ENCODE data around the gene RDH14. TPM values are rescaled to one million over a fixed set of nuclear protein-coding genes. Genes with fewer than 3 reads are reported as not detected.

RDH14 gene
- total RNA-seq, 6 experiments from 2014 or later = 9.2 to 21.5 (median 12.8) TPM

GRCh38 chr2:18603854-18604530 is 43.5 kb upstream of the RDH14 start:
- 31% methylated on average over 3 of the region's 3 CpGs for WGBS (ENCODE audit: insufficient coverage, low coverage, low lambda C conversion rate, missing lambda C conversion rate)
- H3K4me1 ChIP-seq = peaks cover 0 to 27% (median 10%) of the 10 kb centered on the region in 4 donors
- ATAC-seq (peak in 3 of 4 donors; percentile 26 to 54 (median 41)), DNase-seq (no peak)
- no peaks in the 10 kb centered on the region for H3K9me3 ChIP-seq
- H3K4me3 ChIP-seq = no peak overlapping the region
- TF ChIP-seq CTCF (IDR thresholded peaks at IDR 0.05) = no peak
- TF ChIP-seq POLR2A (IDR thresholded peaks at IDR 0.05) = no peak
- no peak overlapping the region for H3K27ac ChIP-seq
- intact Hi-C loops (cut with DNase I) = no loop called here
- H3K36me3 ChIP-seq = no peaks in the 10 kb centered on the region
- no peaks in the 10 kb centered on the region for H3K27me3 ChIP-seq

GRCh38 chr2:18602298-18602697 is 41.8 kb upstream of the RDH14 start:
- TF ChIP-seq POLR2A (IDR thresholded peaks at IDR 0.05) (no peak), CTCF (IDR thresholded peaks at IDR 0.05) (peak in 1 of 4 donors; percentile 18)
- Histone ChIP-seq H3K4me3 (no peak overlapping the region), H3K4me1 (peaks cover 0 to 44% (median 18%) of the 10 kb centered on the region in 4 donors), H3K9me3 (no peaks in the 10 kb centered on the region), H3K36me3 (no peaks in the 10 kb centered on the region), H3K27ac (no peak overlapping the region), H3K27me3 (no peaks in the 10 kb centered on the region)
- WGBS (ENCODE audit: insufficient coverage, low coverage, low lambda C conversion rate, missing lambda C conversion rate) = 70% methylated on average over 2 of the region's 2 CpGs
- DNase-seq (no peak), ATAC-seq (no peak)
- intact Hi-C loops (cut with DNase I) = no loop called here

- DNase-seq (no peak), ATAC-seq (peak in 1 of 4 donors; percentile 2)
- H3K27me3 ChIP-seq = no peaks in the 10 kb centered on the region
- TF ChIP-seq CTCF (IDR thresholded peaks at IDR 0.05) (no peak), POLR2A (IDR thresholded peaks at IDR 0.05) (no peak)
- peak overlapping the region in 1 of 3 donors; percentile 17 for H3K27ac ChIP-seq
- H3K9me3 ChIP-seq = no peaks in the 10 kb centered on the region
- H3K4me1 ChIP-seq = peaks cover 0 to 50% (median 19%) of the 10 kb centered on the region in 4 donors
- WGBS (ENCODE audit: insufficient coverage, low coverage, low lambda C conversion rate, missing lambda C conversion rate) = 24% methylated on average over 2 of the region's 2 CpGs
- no peaks in the 10 kb centered on the region for H3K36me3 ChIP-seq
- intact Hi-C loops (cut with DNase I) = no loop called here
- H3K4me3 ChIP-seq = no peak overlapping the region
Observed at GRCh38 chr2:18600255-18600613, 39.8 kb upstream of the RDH14 start.

- 46% methylated on average over 2 of the region's 2 CpGs for WGBS (ENCODE audit: insufficient coverage, low coverage, low lambda C conversion rate, missing lambda C conversion rate)
- intact Hi-C loops (cut with DNase I) = no loop called here
- ATAC-seq = peak; percentile 63 to 71 (median 68)
Observed at GRCh38 chr2:18599509-18600254, 39.2 kb upstream of the RDH14 start.

More at GRCh38 chr2:18599509-18600254, 39.2 kb upstream of the RDH14 start:
- Histone ChIP-seq H3K27ac (peak overlapping the region in 2 of 3 donors; percentile 10 to 17), H3K27me3 (no peaks in the 10 kb centered on the region), H3K36me3 (no peaks in the 10 kb centered on the region), H3K4me3 (no peak overlapping the region), H3K4me1 (peaks cover 0 to 50% (median 19%) of the 10 kb centered on the region in 4 donors), H3K9me3 (no peaks in the 10 kb centered on the region)
- TF ChIP-seq POLR2A (IDR thresholded peaks at IDR 0.05) (no peak), CTCF (IDR thresholded peaks at IDR 0.05) (no peak)
- DNase-seq = no peak
